Bone marrow (tissue), 2 donors: ENCODE measurements around the gene MSH6.

Source experiments
- DNase-seq, 2 donors: peaks; one replicate each; lab custom pipeline; 2025; lab: John Stamatoyannopoulos, UW

Gene MSH6

DNA sequence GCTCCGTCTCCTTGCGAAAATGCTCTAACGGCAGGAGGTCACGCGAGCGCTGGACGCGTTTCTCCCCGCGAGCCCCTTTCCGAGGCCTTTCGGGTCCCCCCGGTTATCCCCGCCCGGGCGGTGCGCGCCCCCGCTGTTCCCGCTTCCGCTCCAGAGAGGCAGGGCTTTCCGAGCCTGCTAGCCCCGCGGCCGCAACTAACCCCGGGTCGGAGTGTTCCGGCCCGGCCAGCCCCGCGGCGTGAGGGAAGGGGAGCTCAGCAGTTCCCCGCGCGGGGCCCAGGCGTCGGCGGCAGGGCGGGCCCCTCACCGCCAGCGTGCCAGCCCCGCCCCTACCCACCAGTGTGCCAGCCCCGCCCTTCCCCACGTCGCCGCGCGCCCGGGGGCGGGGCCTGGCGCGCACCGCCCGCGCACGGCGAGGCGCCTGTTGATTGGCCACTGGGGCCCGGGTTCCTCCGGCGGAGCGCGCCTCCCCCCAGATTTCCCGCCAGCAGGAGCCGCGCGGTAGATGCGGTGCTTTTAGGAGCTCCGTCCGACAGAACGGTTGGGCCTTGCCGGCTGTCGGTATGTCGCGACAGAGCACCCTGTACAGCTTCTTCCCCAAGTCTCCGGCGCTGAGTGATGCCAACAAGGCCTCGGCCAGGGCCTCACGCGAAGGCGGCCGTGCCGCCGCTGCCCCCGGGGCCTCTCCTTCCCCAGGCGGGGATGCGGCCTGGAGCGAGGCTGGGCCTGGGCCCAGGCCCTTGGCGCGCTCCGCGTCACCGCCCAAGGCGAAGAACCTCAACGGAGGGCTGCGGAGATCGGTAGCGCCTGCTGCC is at the start of gene MSH6:
Gene MSH6, plus strand, starts transcription at position 475 of the 815 bp plus-strand sequence. Its CDS starts 89 bp downstream, at position 564.
- DNase-seq: peak; percentile 70 to 89

- no peak for DNase-seq
Observed at GRCh38 chr2:47735136-47735869, 47.6 kb upstream of the MSH6 start.

DNA sequence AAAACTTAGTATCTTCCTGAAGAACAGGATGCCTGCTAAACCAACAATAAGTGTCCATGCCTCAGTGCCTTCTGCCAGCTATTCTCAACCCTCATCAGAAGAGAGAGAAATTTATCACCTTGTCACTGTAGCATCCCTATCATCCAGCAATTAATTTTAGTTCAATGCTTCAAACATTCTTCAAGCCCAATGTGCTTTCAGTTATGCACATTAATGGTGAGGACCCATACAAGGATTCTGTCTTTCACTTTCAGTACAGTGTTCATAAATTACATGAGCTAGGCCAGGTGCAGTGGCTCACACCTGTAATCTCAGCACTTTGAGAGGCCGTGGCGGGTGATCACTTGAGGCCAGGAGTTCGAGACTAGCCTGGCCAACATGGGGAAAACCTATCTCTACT is 47.0 kb upstream of the MSH6 start:
- no peak for DNase-seq

- no peak for DNase-seq
Observed at GRCh38 chr2:47737191-47737975, 45.6 kb upstream of the MSH6 start.

DNA sequence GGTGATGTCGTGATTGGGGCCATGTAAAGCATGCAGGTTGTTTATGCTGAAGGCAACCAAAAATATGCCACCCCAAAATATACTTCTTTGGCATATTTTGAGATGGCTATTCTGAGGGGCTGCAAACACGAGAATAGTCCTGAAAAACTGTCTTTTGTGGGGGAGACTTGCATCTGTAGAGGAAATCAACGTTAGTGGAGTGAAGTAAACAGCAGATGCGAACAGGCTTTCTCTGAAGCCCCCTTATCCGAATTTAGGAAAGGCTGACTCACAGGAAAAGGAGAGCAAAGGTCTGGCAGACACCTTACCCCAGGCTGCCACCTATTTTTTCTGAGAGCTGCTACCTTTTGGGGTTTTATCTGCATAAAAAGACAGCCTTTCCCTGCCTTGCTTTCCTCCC is 44.6 kb upstream of the MSH6 start:
- no peak for DNase-seq

- DNase-seq: no peak
Observed at GRCh38 chr2:47741101-47741500, 41.8 kb upstream of the MSH6 start.

DNA sequence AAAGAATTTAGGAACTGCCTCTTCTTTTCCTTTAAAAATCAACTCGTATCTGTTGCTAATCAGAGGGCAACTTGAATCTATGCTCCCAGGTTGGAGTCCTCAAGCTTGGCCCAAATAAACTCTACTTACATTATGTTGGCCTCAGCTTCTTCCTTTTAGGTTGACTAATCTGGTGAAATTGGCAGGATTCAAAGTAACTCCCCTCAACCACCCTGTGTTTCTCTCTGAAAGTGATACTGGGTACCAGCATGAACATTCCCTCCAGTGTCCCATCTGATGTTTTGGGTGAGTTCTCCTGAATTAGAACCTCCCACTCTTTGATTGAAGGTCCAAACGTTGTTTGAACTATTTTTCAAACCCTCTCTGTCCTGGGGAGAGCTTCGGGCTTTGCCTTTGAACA is 41.3 kb upstream of the MSH6 start:
- no peak for DNase-seq

DNA sequence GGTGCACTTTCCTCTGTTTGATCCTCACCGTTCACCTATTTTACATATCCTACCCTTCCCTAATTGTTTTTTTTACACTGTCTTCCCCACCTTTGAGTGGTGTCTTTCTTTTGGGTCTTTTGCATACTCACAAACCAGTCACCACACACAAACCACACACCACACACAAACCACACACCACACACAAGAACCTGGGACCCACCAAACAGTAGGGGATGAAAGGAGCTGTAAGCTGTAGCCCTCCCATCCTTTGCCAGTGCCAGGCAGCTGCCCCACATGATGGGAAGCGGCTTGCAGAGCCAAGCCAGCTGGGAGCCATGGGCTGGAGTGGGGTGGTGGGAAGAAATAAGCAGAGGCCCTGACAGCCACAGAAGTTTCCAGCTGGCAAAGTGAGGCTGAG is 38.9 kb upstream of the MSH6 start:
- no peak for DNase-seq

DNA sequence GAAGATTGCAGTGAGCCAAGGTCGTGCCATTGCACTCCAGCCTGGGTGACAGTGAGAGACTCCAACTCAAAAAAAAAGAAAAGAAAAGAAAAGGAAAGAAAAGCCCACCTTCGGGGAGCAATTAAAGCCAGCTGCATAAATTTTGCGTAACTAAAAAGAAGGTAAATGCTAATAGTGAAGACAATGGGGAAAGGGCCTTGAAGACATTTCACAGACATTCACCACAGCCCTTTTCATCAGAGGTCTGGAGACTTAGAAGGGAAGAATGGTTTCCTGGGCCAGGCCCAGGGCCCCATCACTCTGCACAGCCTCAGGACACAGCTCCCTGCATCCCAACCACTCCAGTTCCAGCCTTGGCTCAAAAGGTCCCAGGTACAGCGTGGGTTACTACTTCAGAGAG is 35.1 kb upstream of the MSH6 start:
- no peak for DNase-seq

DNA sequence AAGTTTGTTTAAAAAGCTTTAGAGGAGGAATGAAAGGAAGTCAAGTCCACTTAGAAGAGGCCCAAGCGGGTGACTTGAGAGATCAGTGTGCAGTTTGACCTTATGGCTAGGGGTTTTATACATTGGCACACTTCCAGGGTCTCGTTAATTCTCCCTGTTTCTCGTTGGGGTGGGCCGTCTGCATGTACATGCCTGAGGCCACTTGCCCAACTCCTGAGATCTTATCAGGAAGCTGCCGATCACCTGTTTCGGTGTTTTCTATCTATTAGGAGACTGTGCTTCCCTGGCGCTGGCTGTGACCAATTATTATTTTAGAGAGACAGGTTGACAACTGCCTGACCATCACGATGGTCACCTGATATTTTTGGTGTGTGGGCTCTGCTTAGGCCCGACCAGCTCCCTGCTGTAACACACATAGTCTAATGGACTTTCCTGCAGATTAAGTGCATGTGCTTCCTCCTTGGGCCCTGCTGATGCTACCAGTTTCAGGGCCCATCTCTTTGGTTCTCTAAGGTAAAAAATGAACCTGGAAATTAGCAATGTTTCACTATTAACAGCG is 31.0 kb upstream of the MSH6 start:
- DNase-seq: no peak

DNA sequence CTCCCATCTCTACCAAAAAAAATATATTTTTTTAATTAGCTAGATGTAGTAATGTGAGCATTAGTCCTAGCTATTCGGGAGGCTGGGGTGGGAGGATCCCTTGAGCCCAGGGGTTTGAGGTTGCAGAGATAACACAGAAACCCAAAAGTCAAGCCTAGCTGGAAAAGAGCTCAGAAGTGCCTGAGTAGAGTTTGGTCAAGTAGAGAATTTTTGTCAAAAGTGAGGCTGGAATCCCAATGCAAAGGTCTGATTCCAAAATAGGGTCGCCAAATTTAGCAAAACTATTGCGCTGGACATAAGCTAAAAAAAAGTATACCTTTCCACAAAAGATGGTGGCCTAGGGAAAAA is 15.5 kb upstream of the MSH6 start:
- DNase-seq: no peak

- DNase-seq: peak; percentile 11 to 37
Observed at GRCh38 chr2:47767880-47768609, 14.9 kb upstream of the MSH6 start.

GRCh38 chr2:47769318-47769717 is 13.6 kb upstream of the MSH6 start:
- DNase-seq: no peak

- DNase-seq: no peak
Observed at GRCh38 chr2:47771211-47771610, 11.7 kb upstream of the MSH6 start.

DNA sequence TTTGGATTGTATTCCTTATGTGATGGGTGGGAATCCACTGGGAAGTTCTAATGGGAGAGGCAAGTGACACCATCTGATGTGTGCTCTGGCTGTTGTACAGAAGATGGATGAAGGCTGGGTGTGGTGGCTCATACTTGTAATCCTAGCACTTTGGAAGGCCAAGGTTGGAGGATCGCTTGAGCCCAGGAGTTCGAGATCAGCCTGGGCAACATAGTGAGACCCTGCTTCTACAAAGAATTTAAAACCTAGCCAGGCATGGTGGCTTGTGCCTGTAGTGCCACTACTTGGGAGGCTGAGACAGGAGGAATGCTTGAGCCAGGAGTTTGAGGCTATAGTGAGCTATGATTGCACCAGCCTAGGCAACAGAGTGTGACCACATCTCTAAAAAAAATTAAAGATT is 10.6 kb upstream of the MSH6 start:
- DNase-seq: no peak

DNA sequence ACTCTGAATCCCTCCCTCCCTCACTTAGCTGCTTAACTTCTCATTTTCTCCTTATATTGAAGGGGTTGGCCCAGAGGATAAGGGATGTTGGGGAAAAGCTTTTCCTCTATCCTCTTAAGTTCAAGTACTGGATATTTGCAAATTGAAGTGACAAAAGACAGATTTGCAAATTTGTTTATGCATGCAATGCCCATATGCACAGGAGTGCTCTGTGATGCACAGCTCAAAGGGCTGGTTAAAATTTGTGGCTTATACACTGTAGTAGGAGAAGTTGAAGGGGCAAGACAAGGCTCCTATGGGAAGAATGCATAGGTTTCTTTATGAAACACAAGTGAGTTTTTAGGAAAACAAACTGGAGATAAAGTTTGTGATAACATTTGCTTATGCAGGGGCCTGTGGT is 8.4 kb upstream of the MSH6 start:
- no peak for DNase-seq

DNA sequence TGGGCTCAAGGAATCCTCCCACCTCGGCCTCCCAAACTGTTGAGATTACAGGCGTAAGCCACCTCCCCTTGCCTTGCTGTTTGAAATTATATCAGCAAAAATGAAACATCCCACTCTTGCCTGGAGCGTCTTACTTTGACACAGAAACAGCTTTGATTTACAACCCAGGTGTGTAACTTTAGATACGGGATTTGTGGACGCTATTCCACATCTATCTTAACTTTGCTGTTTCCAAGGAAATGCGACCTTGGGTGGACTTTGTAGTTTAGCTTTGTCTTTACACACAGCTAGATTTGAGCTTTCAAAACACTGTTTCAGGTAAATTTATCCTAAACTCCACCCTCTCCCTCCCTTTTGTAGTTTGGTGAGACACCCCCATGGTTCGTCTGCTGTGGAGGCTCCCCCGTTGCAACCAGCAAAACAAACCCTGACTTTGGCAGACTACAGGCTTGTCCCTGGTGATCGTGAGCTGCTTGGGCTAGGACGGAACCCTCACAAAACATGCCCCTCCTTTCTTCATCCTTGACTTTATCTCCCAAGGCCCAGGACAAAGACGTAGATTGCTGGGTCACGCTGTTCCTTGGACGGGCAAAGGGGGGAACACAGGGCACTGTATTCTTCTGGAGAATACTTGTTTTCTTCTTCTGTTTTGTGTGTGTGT is 5.5 kb upstream of the MSH6 start:
- DNase-seq: no peak

- DNase-seq: no peak
Observed at GRCh38 chr2:47778698-47779425, 4.1 kb upstream of the MSH6 start.

- no peak for DNase-seq
Observed at GRCh38 chr2:47779426-47779790, 3.5 kb upstream of the MSH6 start.

DNA sequence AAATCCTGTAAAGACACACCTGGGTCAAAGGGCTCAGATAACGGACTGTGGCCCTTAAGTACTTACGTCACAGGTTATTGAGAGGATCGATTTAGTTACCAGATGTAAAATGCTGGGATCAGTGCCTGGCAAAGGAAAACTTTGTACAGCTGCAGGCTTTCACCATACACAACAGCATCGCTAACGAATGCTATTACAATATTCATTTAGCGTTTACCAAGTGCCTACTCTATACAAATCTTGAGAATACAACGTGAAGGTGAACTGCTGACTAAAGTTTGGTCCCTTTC is 619 bp upstream of the MSH6 start:
- DNase-seq: no peak
